ENCODE results near the gene CHRNA3.

DNA sequence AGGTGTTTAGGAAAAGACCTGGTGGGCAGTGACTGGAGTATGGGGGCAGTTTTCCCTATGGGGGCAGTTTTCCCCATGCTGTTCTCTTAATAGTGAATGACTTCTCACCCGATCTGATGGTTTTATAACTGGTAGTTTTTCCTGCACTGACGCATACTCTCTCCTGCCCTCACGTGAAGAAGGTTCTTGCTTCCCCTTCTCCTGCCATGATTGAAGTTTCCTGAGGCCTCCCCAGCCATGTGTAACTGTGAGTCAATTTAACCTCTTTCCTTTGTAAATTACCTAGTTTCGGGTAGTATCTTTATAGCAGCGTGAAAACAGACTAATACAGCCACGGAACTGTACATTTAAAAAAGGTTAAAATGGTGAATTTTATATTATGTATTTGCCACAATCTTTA lies 45.2 kb upstream of the CHRNA3 start:
- no peak for TF ChIP-seq EZH2 (optimal IDR thresholded peaks at IDR 0.05; ENCODE audit: low read depth, low read length)
- TF ChIP-seq, protein P1, sequence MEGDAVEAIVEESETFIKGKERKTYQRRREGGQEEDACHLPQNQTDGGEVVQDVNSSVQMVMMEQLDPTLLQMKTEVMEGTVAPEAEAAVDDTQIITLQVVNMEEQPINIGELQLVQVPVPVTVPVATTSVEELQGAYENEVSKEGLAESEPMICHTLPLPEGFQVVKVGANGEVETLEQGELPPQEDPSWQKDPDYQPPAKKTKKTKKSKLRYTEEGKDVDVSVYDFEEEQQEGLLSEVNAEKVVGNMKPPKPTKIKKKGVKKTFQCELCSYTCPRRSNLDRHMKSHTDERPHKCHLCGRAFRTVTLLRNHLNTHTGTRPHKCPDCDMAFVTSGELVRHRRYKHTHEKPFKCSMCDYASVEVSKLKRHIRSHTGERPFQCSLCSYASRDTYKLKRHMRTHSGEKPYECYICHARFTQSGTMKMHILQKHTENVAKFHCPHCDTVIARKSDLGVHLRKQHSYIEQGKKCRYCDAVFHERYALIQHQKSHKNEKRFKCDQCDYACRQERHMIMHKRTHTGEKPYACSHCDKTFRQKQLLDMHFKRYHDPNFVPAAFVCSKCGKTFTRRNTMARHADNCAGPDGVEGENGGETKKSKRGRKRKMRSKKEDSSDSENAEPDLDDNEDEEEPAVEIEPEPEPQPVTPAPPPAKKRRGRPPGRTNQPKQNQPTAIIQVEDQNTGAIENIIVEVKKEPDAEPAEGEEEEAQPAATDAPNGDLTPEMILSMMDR (IDR thresholded peaks at IDR 0.05; ENCODE audit: low read length) = no peak
